ENCODE measurements around the gene LARGE2. TPM values are rescaled to one million over a fixed set of nuclear protein-coding genes. Genes with fewer than 3 reads are reported as not detected.

Gene LARGE2
- not detected in 2 replicates for total RNA-seq

GRCh38 chr11:45922425-45923082, at the start of gene LARGE2:
Gene LARGE2 (plus strand): TSS chr11:45922656. CDS start chr11:45922883, 227 bp downstream.
- DNase-seq (ENCODE audit: extremely low read depth, low read depth, low spot score), result no peak

DNA sequence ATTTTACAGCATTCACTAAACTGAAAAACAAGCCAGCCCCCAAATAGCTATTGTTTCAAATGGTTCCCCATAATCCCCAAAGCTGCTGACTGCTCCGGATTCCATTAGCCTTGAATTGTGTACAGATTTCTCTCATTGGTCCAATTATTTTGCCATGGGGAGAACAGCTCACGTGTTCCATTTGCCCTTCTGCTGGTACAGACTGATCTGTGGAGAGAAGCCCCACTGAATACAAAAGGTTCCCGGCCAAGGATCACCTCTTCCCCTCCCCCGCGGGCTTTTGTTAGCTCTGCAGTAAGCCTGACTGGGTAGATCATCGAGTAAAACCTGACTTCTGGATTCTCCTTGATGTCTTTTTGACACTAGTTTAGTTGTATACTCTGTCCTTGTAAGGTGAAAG, 46.1 kb upstream of the LARGE2 start:
- DNase-seq (ENCODE audit: extremely low read depth, low read depth, low spot score), result no peak

DNA sequence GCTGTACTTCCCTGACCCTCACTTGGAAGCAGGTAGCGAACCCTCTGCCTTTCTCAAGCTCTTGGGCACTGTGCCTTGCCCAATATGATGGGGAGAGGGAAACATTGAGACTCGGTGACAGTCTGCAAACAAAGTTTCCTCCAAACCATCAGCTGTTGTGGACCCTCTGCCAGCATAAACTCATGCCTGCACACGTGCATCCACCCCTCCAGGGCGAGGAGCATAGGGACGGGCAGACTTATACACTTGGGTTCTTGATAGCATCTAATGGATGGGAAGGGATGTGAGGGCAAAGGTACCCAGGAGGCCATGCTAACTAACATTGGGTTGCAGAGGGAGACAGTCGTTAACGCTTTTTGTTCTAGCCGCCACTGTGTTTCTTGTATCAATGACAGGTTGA, 45.2 kb upstream of the LARGE2 start:
- DNase-seq (ENCODE audit: extremely low read depth, low read depth, low spot score), result no peak

DNA sequence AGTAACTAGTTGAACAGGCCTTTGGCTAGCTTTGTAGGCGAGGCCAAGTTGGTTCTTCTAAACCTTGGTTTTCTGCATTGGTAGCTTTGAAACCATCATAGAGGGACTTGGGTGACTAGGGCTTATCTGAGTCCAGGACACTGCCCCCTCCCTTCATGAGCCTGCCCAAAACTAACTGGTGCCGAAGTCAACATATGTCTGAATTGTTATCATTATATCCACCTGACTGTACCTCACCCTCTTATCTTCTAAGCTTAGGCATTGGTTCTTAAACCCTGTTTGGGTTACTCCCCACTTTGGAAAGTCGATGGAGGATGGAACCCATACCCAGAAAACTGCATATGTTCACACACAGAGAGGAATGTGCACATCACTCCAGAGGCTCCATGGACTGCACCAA, 44.6 kb upstream of the LARGE2 start:
- no peak for DNase-seq (ENCODE audit: extremely low read depth, low read depth, low spot score)

GRCh38 chr11:45879803-45880686, 42.4 kb upstream of the LARGE2 start:
- DNase-seq (ENCODE audit: extremely low read depth, low read depth, low spot score), result no peak

DNA sequence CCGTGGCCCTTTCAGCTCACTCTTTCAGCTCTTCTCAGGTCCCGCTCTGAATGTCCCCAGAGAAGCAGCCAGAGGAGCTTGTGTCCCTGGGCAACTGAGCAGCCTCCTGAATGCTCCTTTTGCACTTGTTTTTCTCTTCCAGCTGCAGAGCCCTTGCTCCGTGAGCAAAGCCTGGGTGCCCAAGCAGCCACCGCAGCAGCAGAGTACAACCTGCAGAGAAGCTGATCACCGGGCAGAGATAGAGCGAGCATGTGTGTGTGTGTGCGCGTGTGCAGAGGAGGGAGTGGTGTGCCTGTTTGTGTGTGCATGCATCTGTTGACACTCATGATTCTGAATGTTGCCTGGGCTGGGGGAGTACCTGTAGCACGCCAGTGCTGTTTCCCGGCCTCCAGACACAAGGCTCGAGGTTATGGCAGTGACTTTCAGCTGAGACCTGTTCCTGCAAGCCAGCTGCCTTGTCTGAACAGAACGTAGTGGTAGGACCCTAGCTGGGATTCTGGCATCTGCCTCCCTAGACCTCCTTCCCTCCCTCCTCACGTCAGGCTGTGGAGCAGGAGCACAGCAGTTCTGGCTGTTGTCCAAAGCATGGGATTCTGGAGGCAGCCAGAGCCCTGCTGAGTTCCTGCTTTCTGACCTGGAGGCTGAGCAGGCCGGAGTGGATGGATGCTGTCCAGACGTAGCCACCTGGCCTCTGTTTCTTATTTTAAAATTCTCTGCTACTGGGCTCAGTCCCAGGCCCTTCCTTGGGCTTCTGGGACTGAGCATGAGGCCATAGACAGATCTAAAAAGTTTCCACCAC, 41.5 kb upstream of the LARGE2 start:
- DNase-seq (ENCODE audit: extremely low read depth, low read depth, low spot score), result no peak

DNA sequence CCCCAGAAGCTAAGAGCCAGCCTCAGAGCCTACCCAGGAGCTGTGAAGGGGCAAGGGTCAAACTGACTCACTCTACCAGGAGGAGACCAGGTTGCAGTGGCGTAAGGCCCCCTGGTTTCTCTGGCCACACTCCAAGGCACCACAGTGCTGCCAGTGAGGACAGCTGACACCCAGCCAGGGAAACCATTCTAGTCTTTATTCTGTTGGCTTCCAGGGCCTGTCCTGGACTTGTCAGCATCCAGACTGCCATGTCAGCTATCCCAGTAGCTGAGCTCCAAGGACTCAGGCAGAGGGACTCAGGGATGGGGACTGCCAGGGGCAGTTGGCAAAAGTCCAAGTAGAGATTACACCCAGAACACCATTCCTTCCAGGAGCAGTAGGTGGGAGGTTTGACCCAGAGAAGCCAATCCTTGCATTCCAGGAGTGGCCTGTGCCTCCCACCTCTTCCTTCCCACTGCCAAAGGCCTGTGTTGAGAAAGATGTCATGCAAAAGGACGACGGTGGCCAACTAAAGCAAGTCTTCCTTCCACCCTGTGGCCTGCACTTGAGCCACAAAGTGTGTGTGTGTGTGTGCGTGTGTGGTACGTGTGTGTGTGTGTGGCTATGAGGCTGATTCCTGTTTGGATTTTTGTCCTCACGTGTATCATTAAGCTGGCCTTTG, 40.6 kb upstream of the LARGE2 start:
- DNase-seq (ENCODE audit: extremely low read depth, low read depth, low spot score), result no peak

DNA sequence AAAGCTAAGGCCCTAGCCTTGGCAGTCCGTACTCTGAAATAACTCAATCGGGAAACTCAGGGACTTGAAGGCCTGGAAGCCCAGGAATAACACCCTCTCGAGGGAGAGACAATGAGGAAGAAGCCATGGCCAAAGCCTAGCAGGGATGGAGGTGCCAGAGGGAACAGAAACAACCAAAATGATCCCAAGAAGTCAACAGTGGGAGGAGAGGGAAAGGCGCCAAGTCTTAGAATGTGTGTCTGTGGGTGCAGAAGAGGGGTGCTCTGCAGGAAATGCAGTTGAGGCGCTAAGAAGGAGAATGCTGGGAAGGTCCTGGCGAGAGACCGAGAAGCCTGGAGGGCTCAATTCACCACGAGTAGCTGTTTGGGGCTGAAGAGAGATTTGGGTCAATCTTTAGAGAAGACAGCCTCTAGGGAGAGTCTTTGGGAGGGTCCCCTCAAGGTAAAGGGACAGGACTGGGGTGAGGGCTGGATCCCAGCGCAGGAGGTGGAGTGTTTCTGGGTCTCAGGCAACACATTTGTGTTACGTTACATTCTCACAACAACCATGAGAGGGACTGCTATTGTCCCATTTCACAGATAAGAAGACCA, 37.8 kb upstream of the LARGE2 start:
- no peak for DNase-seq (ENCODE audit: extremely low read depth, low read depth, low spot score)

- DNase-seq (ENCODE audit: extremely low read depth, low read depth, low spot score), result no peak
Measured at GRCh38 chr11:45885274-45885920, 37.1 kb upstream of the LARGE2 start, which contains the start of gene MAPK8IP1. Gene MAPK8IP1 (plus strand): TSS chr11:45885651. CDS start chr11:45885821, 170 bp downstream.

- DNase-seq (ENCODE audit: extremely low read depth, low read depth, low spot score), result no peak
Measured at GRCh38 chr11:45885921-45886721, 36.3 kb upstream of the LARGE2 start.

DNA sequence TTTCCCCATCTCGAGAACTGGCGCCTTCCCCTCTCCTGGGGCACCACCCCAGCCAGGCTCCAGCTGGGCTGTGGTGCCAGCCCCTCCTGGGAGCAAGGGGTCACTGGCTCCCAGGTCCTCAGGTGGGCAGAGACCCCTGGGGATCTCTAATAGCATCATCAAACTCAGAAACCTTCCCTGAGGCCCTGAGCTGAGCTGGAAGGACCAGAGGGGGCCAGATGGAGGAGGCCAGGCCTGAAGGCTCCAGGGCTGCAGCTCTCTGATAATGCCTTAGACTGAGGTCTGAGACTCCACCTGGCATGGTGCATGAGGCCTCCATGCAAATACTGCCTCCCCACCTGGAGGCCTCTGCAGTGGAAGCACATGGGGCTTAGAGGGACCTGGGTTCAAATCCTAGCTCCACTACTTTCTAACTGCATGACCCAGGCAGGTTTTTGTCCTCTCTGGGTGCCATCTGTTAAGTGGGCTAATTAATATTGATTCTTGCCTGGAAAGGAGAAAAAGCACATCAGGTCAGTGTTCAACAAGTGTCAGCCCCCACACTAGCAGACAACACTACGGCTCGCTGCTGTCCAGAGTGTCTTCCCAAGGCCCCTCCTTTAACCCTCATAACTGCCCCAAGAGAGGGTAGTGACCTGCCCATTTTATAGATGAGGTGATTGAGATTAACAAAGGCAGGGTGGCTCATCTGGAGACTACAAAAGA, 35.5 kb upstream of the LARGE2 start:
- no peak for DNase-seq (ENCODE audit: extremely low read depth, low read depth, low spot score)

GRCh38 chr11:45887587-45887986, 34.9 kb upstream of the LARGE2 start:
- no peak for DNase-seq (ENCODE audit: extremely low read depth, low read depth, low spot score)

- DNase-seq (ENCODE audit: extremely low read depth, low read depth, low spot score), result no peak
Measured at GRCh38 chr11:45889555-45889954, 32.9 kb upstream of the LARGE2 start.

DNA sequence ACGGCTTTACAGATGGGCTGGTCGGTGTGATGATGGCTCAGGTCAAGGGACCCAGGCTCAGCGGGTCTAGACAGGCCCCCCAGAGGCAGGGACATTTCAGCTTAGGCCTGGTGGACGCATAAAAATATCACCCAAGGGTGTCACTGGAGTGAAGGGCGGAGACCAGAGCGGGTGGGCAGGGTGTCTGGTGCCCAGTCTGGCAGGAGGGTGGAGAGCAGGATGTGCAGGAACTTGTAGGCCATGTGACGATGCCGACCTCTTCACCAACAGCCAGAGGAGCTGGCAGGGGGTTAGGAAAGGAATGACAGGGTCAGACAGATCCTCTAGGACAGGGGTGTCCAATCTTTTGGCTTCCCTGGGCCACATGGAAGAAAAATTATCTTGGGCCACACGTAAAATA, 32.5 kb upstream of the LARGE2 start:
- no peak for DNase-seq (ENCODE audit: extremely low read depth, low read depth, low spot score)

GRCh38 chr11:45890886-45891550, 31.4 kb upstream of the LARGE2 start:
- no peak for DNase-seq (ENCODE audit: extremely low read depth, low read depth, low spot score)

DNA sequence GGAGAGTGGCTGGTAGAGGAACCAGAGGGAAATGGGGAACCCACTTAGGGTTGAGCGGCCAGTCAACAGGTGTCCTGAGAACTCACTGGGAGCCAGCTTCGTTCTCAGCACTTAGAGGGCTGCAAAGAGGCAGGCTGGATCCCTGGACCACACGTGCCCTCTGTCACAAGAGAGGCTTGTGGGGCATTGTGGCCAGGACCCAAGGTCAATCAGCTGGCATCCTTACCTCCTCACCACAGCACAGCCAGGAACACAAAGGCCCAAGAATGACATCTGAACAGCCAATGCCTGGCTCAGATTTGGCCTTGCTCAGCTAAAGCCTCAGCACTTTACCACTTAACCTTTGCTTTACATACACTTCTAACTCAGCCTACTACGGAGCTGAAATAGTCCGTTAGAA, 29.6 kb upstream of the LARGE2 start:
- DNase-seq (ENCODE audit: extremely low read depth, low read depth, low spot score), result no peak

GRCh38 chr11:45894555-45895247, 27.8 kb upstream of the LARGE2 start:
- no peak for DNase-seq (ENCODE audit: extremely low read depth, low read depth, low spot score)
